Endothelial cell (in vitro differentiated cells): Measurements from ENCODE around the gene LIPH. TPM values are rescaled to one million over a fixed set of nuclear protein-coding genes. Genes with fewer than 3 reads are reported as not detected.

Experiments
- DNase-seq: peaks from one replicate; pipeline ENCODE4 v3.0.0; 2021; ENCODE audit warnings: low spot score
- H3K27ac Mint-ChIP-seq: one replicate; pipeline ENCODE4 v1.8.0; 2021; ENCODE audit warnings: mixed read lengths, inconsistent platforms; ENCODE audit not compliant: unreplicated experiment
- H3K27me3 Mint-ChIP-seq: one replicate; pipeline ENCODE4 v1.8.0; 2021; ENCODE audit warnings: mild to moderate bottlenecking, moderate library complexity, mixed read lengths, inconsistent platforms; ENCODE audit not compliant: unreplicated experiment
- H3K36me3 Mint-ChIP-seq: one replicate; pipeline ENCODE4 v1.8.0; 2021; ENCODE audit warnings: mild to moderate bottlenecking, low read depth, mixed read lengths, inconsistent platforms; ENCODE audit not compliant: unreplicated experiment
- H3K4me1 Mint-ChIP-seq: one replicate; pipeline ENCODE4 v1.8.0; 2021; ENCODE audit warnings: mild to moderate bottlenecking, mixed read lengths, inconsistent platforms; ENCODE audit not compliant: unreplicated experiment
- H3K4me3 Mint-ChIP-seq: one replicate; pipeline ENCODE4 v1.8.0; 2021; ENCODE audit warnings: mild to moderate bottlenecking, mixed read lengths, inconsistent platforms; ENCODE audit not compliant: unreplicated experiment
- H3K9me3 Mint-ChIP-seq: one replicate; pipeline ENCODE4 v1.8.0; 2021; ENCODE audit warnings: mixed read lengths, inconsistent platforms; ENCODE audit not compliant: unreplicated experiment
- total RNA-seq: library from RNA; stranded (reverse); fragmentation: NEBNext Ultra II Directional; extraction: Animal tissue kit (Norgen Biotek cat#: 25700); gene quantifications from one replicate; pipeline ENCODE4 v1.2.1, GENCODE V29; 2021; ENCODE audit not compliant: unreplicated experiment
- TF ChIP-seq, protein P1 (sequence below): fragments of 200-600 bp; sonication (generic); IDR thresholded peaks from one replicate; pipeline ENCODE4 v1.5.0; 2021; ENCODE audit warnings: antibody characterized with exemption; ENCODE audit not compliant: unreplicated experiment

LIPH gene
- total RNA-seq, 1 donor from 2014 or later = 2.5 TPM

DNA sequence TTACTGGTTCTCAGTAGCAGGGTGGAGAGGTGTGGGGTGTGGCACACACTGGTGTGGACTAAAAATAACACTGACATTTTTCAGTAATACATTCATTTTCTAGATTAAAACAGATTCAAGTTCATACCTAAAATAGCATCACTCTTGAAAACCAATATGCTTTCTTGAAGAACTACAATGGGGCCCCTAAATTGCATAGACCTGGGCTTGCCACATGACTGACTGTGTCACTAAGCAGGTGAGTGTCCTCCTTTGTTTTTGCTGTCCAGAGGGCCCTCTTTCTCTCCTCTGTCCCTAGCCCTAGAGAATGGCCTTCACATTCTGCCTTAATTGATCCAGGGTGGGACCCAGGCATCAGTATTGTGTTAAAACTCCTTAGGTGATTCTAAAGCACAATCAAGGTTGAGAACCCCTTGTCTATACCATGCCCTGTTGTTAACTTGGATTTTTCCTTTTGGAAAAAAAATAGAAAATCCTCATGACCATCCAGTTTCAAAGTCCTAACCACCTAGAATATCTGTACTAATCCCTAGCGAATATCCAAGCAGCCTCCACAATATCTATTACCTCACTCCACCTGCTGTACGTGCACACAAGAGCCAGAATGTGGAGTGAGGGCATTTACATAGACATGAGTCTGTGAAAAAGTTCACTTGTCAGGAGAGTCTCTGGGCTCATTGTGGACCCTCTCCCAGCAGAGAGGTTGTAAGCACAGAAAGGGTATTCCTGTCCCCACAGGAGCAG, 34.8 kb downstream of the LIPH start:
- peaks cover 1% of the 10 kb centered on the region for H3K27me3 Mint-ChIP-seq
- no peak for DNase-seq
- H3K4me1 Mint-ChIP-seq = peaks cover 3% of the 10 kb centered on the region
- no peaks in the 10 kb centered on the region for H3K9me3 Mint-ChIP-seq
- TF ChIP-seq, protein P1, sequence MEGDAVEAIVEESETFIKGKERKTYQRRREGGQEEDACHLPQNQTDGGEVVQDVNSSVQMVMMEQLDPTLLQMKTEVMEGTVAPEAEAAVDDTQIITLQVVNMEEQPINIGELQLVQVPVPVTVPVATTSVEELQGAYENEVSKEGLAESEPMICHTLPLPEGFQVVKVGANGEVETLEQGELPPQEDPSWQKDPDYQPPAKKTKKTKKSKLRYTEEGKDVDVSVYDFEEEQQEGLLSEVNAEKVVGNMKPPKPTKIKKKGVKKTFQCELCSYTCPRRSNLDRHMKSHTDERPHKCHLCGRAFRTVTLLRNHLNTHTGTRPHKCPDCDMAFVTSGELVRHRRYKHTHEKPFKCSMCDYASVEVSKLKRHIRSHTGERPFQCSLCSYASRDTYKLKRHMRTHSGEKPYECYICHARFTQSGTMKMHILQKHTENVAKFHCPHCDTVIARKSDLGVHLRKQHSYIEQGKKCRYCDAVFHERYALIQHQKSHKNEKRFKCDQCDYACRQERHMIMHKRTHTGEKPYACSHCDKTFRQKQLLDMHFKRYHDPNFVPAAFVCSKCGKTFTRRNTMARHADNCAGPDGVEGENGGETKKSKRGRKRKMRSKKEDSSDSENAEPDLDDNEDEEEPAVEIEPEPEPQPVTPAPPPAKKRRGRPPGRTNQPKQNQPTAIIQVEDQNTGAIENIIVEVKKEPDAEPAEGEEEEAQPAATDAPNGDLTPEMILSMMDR = no peak
- peaks cover 4% of the 10 kb centered on the region for H3K36me3 Mint-ChIP-seq
- H3K27ac Mint-ChIP-seq = no peak overlapping the region
- no peak overlapping the region for H3K4me3 Mint-ChIP-seq

DNA sequence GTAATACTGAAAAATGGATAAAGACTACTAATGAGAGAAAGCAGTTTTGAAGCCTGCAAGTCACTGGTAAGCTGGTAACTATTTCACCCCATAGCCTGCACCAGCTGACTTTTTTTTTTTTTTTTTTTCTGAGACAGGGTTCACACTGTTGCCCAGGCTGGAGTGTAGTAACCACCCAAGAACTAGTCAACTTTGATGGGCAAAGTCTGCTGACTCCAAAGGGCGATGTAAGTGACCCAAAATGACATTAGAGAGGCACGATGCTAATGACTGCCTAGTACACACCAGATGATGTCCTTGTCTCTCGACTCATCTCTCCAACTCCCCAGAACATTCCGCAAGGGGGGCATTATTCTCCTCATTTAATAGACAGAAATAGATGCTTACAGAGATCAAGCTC, 40.7 kb downstream of the LIPH start:
- Mint-ChIP-seq H3K4me3 (no peak overlapping the region), H3K9me3 (no peaks in the 10 kb centered on the region), H3K36me3 (peaks cover 4% of the 10 kb centered on the region), H3K27me3 (peaks cover 1% of the 10 kb centered on the region), H3K27ac (no peak overlapping the region), H3K4me1 (peaks cover 3% of the 10 kb centered on the region)
- no peak for DNase-seq
- TF ChIP-seq, protein P1 = no peak

DNA sequence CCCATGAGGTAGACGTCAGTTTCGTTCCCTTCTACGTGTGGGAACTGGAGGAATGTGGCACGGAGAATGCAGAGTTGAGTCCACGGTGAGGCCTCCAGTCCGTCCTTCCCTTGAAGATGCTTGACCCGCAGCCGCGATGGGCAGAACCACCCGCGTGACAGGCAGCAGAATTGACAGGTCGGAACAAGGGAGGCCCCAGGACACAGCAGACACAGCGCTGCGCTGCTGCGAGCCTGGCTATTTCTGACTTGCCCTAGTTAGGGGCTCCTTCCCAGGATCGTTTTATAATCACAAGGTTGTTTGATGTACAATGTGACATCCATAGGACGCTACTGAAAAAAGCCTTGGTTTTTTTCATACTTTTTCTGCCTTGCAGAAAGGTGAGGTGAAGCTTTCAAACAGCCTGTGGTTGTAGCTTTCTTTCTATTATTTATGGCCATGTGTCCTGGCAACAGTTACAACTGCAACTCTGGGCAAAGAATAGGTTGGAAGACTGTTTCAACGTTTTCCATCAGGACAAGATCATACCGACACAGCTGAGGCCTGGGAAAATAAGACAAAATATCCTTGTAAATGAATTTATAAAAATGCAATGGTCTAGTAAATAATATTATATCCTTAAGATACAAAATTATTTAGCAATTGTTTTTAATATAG, 43.9 kb downstream of the LIPH start:
- no peak for DNase-seq
- TF ChIP-seq, protein P1 = no peak
- peaks cover 2% of the 10 kb centered on the region for H3K36me3 Mint-ChIP-seq
- H3K4me1 Mint-ChIP-seq = peaks cover 4% of the 10 kb centered on the region
- H3K4me3 Mint-ChIP-seq = no peak overlapping the region
- H3K9me3 Mint-ChIP-seq = no peaks in the 10 kb centered on the region
- peaks cover 5% of the 10 kb centered on the region for H3K27me3 Mint-ChIP-seq
- H3K27ac Mint-ChIP-seq = no peak overlapping the region

DNA sequence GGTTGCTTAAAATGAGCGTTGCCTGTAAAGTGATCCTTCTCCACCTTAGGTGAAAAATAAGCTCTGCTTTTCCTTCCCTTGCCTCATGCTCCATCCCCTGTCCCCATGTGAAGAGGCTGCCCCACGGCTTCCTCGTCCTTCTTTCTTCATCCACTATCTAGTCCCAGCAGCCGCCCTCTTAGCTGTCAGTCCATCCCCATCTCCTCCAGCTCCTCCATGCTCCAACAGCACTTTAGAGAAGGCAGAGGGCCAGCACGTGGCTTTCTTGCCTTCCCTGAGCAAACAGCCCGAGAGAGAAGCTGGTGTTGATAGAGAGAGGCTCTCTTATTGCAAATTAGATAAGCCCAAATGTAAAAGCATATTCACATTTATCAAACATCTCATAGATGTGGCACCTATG, 44.5 kb downstream of the LIPH start:
- Mint-ChIP-seq H3K27ac (no peak overlapping the region), H3K4me1 (peaks cover 4% of the 10 kb centered on the region), H3K36me3 (no peaks in the 10 kb centered on the region), H3K9me3 (no peaks in the 10 kb centered on the region), H3K27me3 (peaks cover 4% of the 10 kb centered on the region), H3K4me3 (no peak overlapping the region)
- DNase-seq = no peak
- TF ChIP-seq, protein P1 = no peak

DNA sequence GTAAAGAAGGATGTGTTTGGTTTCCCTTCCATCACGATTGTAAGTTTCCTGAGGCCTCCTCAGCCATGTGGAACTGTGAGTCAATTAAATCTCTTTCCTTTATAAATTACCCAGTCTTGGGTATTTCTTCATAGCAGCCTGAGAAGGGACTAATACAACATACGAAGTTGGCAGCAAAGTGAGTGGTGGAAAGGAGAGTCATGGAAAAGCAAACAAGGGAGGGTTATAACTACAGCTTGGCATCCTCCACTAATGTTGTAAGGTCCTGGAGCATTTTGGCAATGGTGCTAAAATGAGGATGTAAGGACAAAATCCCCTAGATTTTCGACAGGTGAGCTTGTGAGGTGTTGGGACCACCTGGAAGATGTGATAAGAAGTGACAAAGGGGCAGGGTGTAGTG, 47.8 kb downstream of the LIPH start:
- H3K27ac Mint-ChIP-seq = no peak overlapping the region
- no peaks in the 10 kb centered on the region for H3K9me3 Mint-ChIP-seq
- H3K27me3 Mint-ChIP-seq = peaks cover 4% of the 10 kb centered on the region
- TF ChIP-seq, protein P1 = no peak
- peaks cover 4% of the 10 kb centered on the region for H3K4me1 Mint-ChIP-seq
- no peak for DNase-seq
- H3K4me3 Mint-ChIP-seq = no peak overlapping the region
- no peaks in the 10 kb centered on the region for H3K36me3 Mint-ChIP-seq
